DND-41 (cell line): ENCODE results near the gene QSOX2.
A peak's percentile ranks its signal among the peaks of the same experiment; 100 is the strongest.

Experiments used
- ATAC-seq: fragments of 200-7000 bp; cut with Tn5 transposase; 3 replicates; pipeline ENCODE4 v1.9.1; 2021; ENCODE audit warnings: low read depth; ENCODE audit not compliant: insufficient read depth
- DNase-seq: peaks from one replicate; pipeline ENCODE4 v3.0.0-alpha.2; 2020
- H2AFZ ChIP-seq: 2 replicates; pipeline ENCODE4 v1.6.0; 2012; ENCODE audit warnings: low read depth, low read length
- H3K27ac ChIP-seq: 2 replicates; pipeline ENCODE4 v1.5.1; 2012; ENCODE audit warnings: low read length, inconsistent platforms
- H3K27me3 ChIP-seq: fragments of 200-600 bp; sonication (generic); 2 replicates; pipeline ENCODE4 v1.6.0; 2012; ENCODE audit warnings: low read length, mild to moderate bottlenecking, inconsistent platforms; ENCODE audit not compliant: insufficient read depth, poor library complexity
- H3K36me3 ChIP-seq: 2 replicates; pipeline ENCODE4 v1.5.1; 2012; ENCODE audit warnings: low read length, inconsistent platforms; ENCODE audit not compliant: insufficient read depth
- H3K4me1 ChIP-seq: 2 replicates; pipeline ENCODE4 v1.5.1; 2012; ENCODE audit warnings: mild to moderate bottlenecking, low read length; ENCODE audit not compliant: insufficient read depth
- H3K4me2 ChIP-seq: 2 replicates; pipeline ENCODE4 v1.6.0; 2012; ENCODE audit warnings: mild to moderate bottlenecking, moderate library complexity, low read length, inconsistent platforms; ENCODE audit not compliant: insufficient read depth
- H3K4me3 ChIP-seq, 2 experiments: fragments of 200-600 bp in 1 of 2; shearing (Covaris generic) in 1 of 2; 2 replicates each; pipeline ENCODE4 v1.5.1; 2012 to 2016; ENCODE audit warnings: inconsistent platforms in 2 of 2, low read length in 2 of 2, mild to moderate bottlenecking in 2 of 2, low read depth in 1 of 2, moderate library complexity in 1 of 2
- H3K79me2 ChIP-seq: 2 replicates; pipeline ENCODE4 v1.6.0; 2012; ENCODE audit warnings: low read length, inconsistent platforms; ENCODE audit not compliant: insufficient read depth
- H3K9ac ChIP-seq: 2 replicates; pipeline ENCODE4 v1.6.0; 2012; ENCODE audit warnings: low read depth, mild to moderate bottlenecking, inconsistent platforms, low read length, moderate library complexity
- H3K9me3 ChIP-seq: 2 replicates; pipeline ENCODE4 v1.5.1; 2012; ENCODE audit warnings: low read length, moderate library complexity, mild to moderate bottlenecking, inconsistent platforms; ENCODE audit not compliant: insufficient read depth, severe bottlenecking
- H4K20me1 ChIP-seq: 2 replicates; pipeline ENCODE4 v1.6.0; 2012; ENCODE audit warnings: low read length; ENCODE audit not compliant: insufficient read depth
- CTCF ChIP-seq: IDR thresholded peaks from 2 replicates; pipeline ENCODE4 v1.5.1; 2012; ENCODE audit warnings: borderline replicate concordance, low read length, moderate library complexity, mild to moderate bottlenecking; ENCODE audit not compliant: poor library complexity, severe bottlenecking; ENCODE audit errors: extremely low read depth
- EZH2 ChIP-seq: IDR thresholded peaks from 3 replicates; pipeline ENCODE4 v1.6.1; 2012; ENCODE audit warnings: borderline replicate concordance, low read depth, mild to moderate bottlenecking, moderate library complexity, low read length, inconsistent platforms; ENCODE audit not compliant: severe bottlenecking

Gene QSOX2

GRCh38 chr9:136245219-136246150 is at the start of gene QSOX2:
QSOX2 (minus strand) TSS chr9:136245812; CDS start chr9:136245803, 9 bp downstream.
- Histone ChIP-seq H3K9me3 (no peaks in the 10 kb centered on the region), H3K9ac (peak within 1 kb of the TSS; percentile 60), H3K27ac (peak within 1 kb of the TSS; percentile 36), H3K4me1 (peaks cover 28% of the 10 kb centered on the region), H3K4me3 (peak within 1 kb of the TSS; percentile 71 to 78), H4K20me1 (peaks cover 42% of the 10 kb centered on the region), H2AFZ (peak within 1 kb of the TSS; percentile 67), H3K27me3 (no peaks in the 10 kb centered on the region), H3K4me2 (peak within 1 kb of the TSS; percentile 98), H3K36me3 (peaks cover 16% of the 10 kb centered on the region), H3K79me2 (peaks cover 48% of the 10 kb centered on the region)
- TF ChIP-seq EZH2 = no peak
- DNase-seq (peak; percentile 79), ATAC-seq (peak; percentile 73)

- H2AFZ ChIP-seq = no peak overlapping the region
- no peak for DNase-seq
- TF ChIP-seq CTCF = no peak
- no peak for TF ChIP-seq EZH2
- no peak overlapping the region for H3K4me3 ChIP-seq
- H3K27ac ChIP-seq = no peak overlapping the region
- no peaks in the 10 kb centered on the region for H3K79me2 ChIP-seq
- H3K4me1 ChIP-seq = no peaks in the 10 kb centered on the region
- no peak for ATAC-seq
- H3K4me2 ChIP-seq = no peak overlapping the region
- no peaks in the 10 kb centered on the region for H4K20me1 ChIP-seq
- H3K36me3 ChIP-seq = no peaks in the 10 kb centered on the region
- peaks cover 3% of the 10 kb centered on the region for H3K9me3 ChIP-seq
- no peaks in the 10 kb centered on the region for H3K27me3 ChIP-seq
- no peak overlapping the region for H3K9ac ChIP-seq
These were observed 49.4 kb upstream of the QSOX2 start for GRCh38 chr9:136295055-136295454.

- no peak overlapping the region for H3K4me2 ChIP-seq
- peaks cover 3% of the 10 kb centered on the region for H3K9me3 ChIP-seq
- H3K27me3 ChIP-seq = no peaks in the 10 kb centered on the region
- H3K36me3 ChIP-seq = no peaks in the 10 kb centered on the region
- H3K9ac ChIP-seq = no peak overlapping the region
- no peak overlapping the region for H2AFZ ChIP-seq
- no peaks in the 10 kb centered on the region for H3K79me2 ChIP-seq
- H3K4me3 ChIP-seq = no peak overlapping the region
- no peak overlapping the region for H3K27ac ChIP-seq
- no peak for TF ChIP-seq EZH2
- no peak for TF ChIP-seq CTCF
- no peak for ATAC-seq
- H4K20me1 ChIP-seq = no peaks in the 10 kb centered on the region
- H3K4me1 ChIP-seq = no peaks in the 10 kb centered on the region
- no peak for DNase-seq
These were observed 48.8 kb upstream of the QSOX2 start for GRCh38 chr9:136294437-136294836.

GRCh38 chr9:136293476-136294077 is 48.0 kb upstream of the QSOX2 start:
- H2AFZ ChIP-seq = no peak overlapping the region

More at GRCh38 chr9:136293476-136294077, 48.0 kb upstream of the QSOX2 start:
- H4K20me1 ChIP-seq = no peaks in the 10 kb centered on the region
- peaks cover 3% of the 10 kb centered on the region for H3K9me3 ChIP-seq
- H3K4me3 ChIP-seq = no peak overlapping the region
- ATAC-seq (no peak), DNase-seq (no peak)
- no peak overlapping the region for H3K27ac ChIP-seq
- no peak for TF ChIP-seq EZH2
- TF ChIP-seq CTCF = no peak
- H3K4me1 ChIP-seq = no peaks in the 10 kb centered on the region
- H3K9ac ChIP-seq = no peak overlapping the region
- no peak overlapping the region for H3K4me2 ChIP-seq
- no peaks in the 10 kb centered on the region for H3K36me3 ChIP-seq
- no peaks in the 10 kb centered on the region for H3K79me2 ChIP-seq
- no peaks in the 10 kb centered on the region for H3K27me3 ChIP-seq
